ENCODE data around the gene NCK1. TPM values are rescaled to one million over a fixed set of nuclear protein-coding genes. Genes with fewer than 3 reads are reported as not detected.

NCK1 gene
- total and polyA plus RNA-seq, 2 donors = 45.2 to 70.2 TPM

DNA sequence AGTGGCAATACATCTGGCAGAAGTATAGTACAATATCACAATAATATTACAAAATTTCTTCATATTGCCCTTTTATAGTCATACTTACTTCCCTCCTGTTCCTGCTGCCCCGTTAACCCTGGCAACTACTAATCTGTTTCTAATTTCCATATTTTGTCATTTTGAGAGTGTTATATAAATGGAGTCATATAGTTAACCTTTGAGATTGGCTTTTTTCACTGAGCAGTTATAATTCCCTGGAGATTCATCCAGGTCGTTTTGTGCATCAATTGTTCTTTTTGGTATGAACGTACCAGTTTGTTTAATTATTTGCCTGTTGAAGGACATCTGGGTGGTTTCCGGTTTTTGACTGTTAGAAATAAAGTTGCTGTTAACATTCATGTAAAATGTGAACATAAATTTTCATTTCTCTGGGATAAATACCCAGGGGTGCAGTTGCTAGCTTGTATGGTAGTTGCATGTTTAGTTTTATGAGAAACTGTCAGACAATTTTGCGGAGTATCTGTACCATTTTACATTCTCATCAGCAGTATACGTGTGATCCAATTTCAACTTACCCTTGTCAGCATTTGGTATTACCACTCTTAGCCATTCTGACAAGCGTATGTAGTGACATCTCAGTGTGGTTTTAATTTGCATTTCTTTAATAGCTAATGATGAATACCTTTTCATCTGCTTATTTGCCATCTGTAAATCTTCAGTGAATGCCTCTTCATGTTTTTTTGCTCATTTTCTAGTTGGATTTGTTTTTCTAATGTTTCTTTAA is 63.6 kb downstream of the NCK1 start:
- Histone ChIP-seq H3K27me3 (ENCODE audit: control insufficient read depth in 2 of 2, insufficient read depth in 1 of 2, low read length in 1 of 2) (no peaks in the 10 kb centered on the region), H3K27ac (ENCODE audit: low read depth in 1 of 2, low read length in 1 of 2) (no peak overlapping the region), H3K36me3 (ENCODE audit: control insufficient read depth in 2 of 2, insufficient read depth in 2 of 2, low read length in 1 of 2) (peaks cover 3 to 24% of the 10 kb centered on the region in 2 donors), H3K4me1 (ENCODE audit: control insufficient read depth in 2 of 2, insufficient read depth in 2 of 2, low read length in 2 of 2) (no peaks in the 10 kb centered on the region), H3K9me3 (ENCODE audit: control insufficient read depth in 2 of 2, insufficient read depth in 1 of 2, low read length in 1 of 2) (no peaks in the 10 kb centered on the region), H3K4me3 (ENCODE audit: low read length in 2 of 2) (no peak overlapping the region)
- no peak for DNase-seq (ENCODE audit: low read depth in 6 of 9, low spot score in 9 of 9)
- WGBS = 93% methylated on average over 7 of the region's 7 CpGs

DNA sequence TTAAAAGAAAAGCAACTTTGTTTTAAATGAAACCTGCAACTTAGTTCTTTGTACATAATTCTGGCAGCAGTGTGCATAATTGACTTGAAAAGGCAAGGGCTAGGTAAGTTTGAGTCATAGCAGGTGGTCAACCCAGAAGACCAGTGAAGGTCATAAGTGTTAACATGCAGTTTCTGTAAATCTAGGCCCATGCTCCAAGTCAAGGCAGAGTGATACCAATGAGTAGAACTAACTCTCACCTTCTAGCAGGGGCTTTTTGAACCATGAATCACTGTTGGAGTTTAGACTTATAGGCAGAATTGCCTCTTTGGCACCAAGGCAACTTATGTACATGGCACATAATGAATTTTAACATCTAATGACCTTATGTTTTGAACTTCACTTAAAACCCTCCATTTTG is 66.2 kb downstream of the NCK1 start:
- Histone ChIP-seq H3K36me3 (ENCODE audit: control insufficient read depth in 2 of 2, insufficient read depth in 2 of 2, low read length in 1 of 2) (peaks cover 7 to 24% of the 10 kb centered on the region in 2 donors), H3K27ac (ENCODE audit: low read depth in 1 of 2, low read length in 1 of 2) (no peak overlapping the region), H3K4me1 (ENCODE audit: control insufficient read depth in 2 of 2, insufficient read depth in 2 of 2, low read length in 2 of 2) (no peaks in the 10 kb centered on the region), H3K27me3 (ENCODE audit: control insufficient read depth in 2 of 2, insufficient read depth in 1 of 2, low read length in 1 of 2) (no peaks in the 10 kb centered on the region), H3K4me3 (ENCODE audit: low read length in 2 of 2) (no peak overlapping the region), H3K9me3 (ENCODE audit: control insufficient read depth in 2 of 2, insufficient read depth in 1 of 2, low read length in 1 of 2) (no peaks in the 10 kb centered on the region)
- DNase-seq (ENCODE audit: low read depth in 6 of 9, low spot score in 9 of 9) = no peak

DNA sequence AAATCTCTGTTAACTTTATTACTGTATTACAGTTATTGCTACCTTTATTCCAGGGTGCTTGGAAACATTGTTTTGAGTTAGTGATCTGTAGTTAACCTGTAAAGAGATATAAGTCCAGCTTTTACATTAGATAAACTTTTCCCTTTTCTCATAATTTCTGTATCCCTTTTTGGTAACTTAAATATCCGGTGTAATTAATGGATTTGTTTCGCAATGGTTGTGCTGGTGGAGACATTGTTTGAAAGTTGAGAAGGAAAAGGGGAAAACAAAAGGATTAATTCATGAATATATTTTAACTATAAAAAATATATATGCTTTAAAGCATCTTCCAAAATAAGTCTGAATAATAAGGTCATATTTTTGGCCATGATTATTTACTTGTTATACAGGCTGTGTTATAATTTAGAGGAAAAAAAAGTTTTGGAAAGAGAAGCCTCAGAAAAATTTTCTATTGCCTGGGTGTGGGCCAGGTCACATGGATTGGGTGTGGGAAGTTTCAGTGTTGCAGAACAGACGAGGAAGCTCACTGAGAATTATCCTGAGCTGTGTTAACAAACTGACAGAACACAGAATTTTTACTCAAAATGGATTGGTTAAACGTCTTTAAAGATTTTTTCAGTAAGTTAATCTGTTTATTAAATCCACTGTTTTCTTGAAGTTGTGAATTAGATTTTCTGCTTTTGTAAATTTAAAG is 68.1 kb downstream of the NCK1 start:
- 85% methylated on average over 4 of the region's 4 CpGs for WGBS
- H3K4me1 ChIP-seq (ENCODE audit: control insufficient read depth in 2 of 2, insufficient read depth in 2 of 2, low read length in 2 of 2) = no peaks in the 10 kb centered on the region

DNA sequence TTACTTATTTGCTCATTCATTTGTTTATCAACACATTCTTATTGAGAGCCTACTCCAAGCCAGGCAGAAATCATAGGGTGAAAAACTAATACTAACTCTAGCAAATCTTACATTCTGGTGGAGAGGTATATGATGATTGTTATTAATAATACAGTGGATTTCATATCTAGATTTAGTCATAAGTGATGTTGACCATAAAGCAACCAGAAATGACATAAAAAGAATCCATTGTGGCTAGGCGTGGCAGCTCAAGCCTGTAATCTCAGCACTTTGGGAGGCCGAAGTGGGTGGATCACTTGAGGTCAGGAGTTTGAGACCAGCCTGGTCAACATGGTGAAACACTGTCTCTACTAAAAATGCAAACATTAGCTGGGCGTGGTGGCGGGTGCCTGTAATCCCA is 69.6 kb downstream of the NCK1 start:
- WGBS = 99% methylated on average over 4 of the region's 4 CpGs
- H3K9me3 ChIP-seq (ENCODE audit: control insufficient read depth in 2 of 2, insufficient read depth in 1 of 2, low read length in 1 of 2) = no peaks in the 10 kb centered on the region
- no peaks in the 10 kb centered on the region for H3K4me1 ChIP-seq (ENCODE audit: control insufficient read depth in 2 of 2, insufficient read depth in 2 of 2, low read length in 2 of 2)
- no peak overlapping the region for H3K27ac ChIP-seq (ENCODE audit: low read depth in 1 of 2, low read length in 1 of 2)
- no peaks in the 10 kb centered on the region for H3K27me3 ChIP-seq (ENCODE audit: control insufficient read depth in 2 of 2, insufficient read depth in 1 of 2, low read length in 1 of 2)
- DNase-seq (ENCODE audit: low read depth in 6 of 9, low spot score in 9 of 9) = no peak
- H3K4me3 ChIP-seq (ENCODE audit: low read length in 2 of 2) = no peak overlapping the region
- H3K36me3 ChIP-seq (ENCODE audit: control insufficient read depth in 2 of 2, insufficient read depth in 2 of 2, low read length in 1 of 2) = peaks cover 10 to 37% of the 10 kb centered on the region in 2 donors

More for the DNA sequence above, 68.1 kb downstream of the NCK1 start:
- Histone ChIP-seq H3K27ac (ENCODE audit: low read depth in 1 of 2, low read length in 1 of 2) (no peak overlapping the region), H3K27me3 (ENCODE audit: control insufficient read depth in 2 of 2, insufficient read depth in 1 of 2, low read length in 1 of 2) (no peaks in the 10 kb centered on the region), H3K9me3 (ENCODE audit: control insufficient read depth in 2 of 2, insufficient read depth in 1 of 2, low read length in 1 of 2) (no peaks in the 10 kb centered on the region), H3K36me3 (ENCODE audit: control insufficient read depth in 2 of 2, insufficient read depth in 2 of 2, low read length in 1 of 2) (peaks cover 10 to 34% of the 10 kb centered on the region in 2 donors), H3K4me3 (ENCODE audit: low read length in 2 of 2) (no peak overlapping the region)
- no peak for DNase-seq (ENCODE audit: low read depth in 6 of 9, low spot score in 9 of 9)

DNA sequence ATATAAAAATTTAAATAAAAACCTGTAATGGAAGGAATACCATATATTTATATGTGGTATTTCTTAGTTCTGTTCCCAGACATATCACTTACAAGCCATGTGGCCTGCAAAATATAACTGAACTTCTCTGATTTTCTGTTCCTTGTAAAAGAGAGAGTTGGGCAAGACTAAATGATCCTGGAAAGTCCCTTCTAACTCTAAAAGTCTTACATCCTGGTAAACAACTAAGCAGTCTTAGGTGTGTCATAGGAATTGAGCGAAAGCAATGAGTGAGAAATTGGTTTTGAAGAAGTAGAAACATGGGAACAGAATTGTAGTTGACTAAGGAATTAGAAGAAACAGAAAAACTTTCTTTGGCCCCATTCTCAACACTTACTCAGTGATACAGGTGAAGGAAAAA is 70.5 kb downstream of the NCK1 start:
- H3K4me3 ChIP-seq (ENCODE audit: low read length in 2 of 2) = no peak overlapping the region
- H3K36me3 ChIP-seq (ENCODE audit: control insufficient read depth in 2 of 2, insufficient read depth in 2 of 2, low read length in 1 of 2) = peaks cover 9 to 37% of the 10 kb centered on the region in 2 donors
- H3K27me3 ChIP-seq (ENCODE audit: control insufficient read depth in 2 of 2, insufficient read depth in 1 of 2, low read length in 1 of 2) = no peaks in the 10 kb centered on the region
- no peaks in the 10 kb centered on the region for H3K9me3 ChIP-seq (ENCODE audit: control insufficient read depth in 2 of 2, insufficient read depth in 1 of 2, low read length in 1 of 2)
- H3K4me1 ChIP-seq (ENCODE audit: control insufficient read depth in 2 of 2, insufficient read depth in 2 of 2, low read length in 2 of 2) = no peaks in the 10 kb centered on the region
- DNase-seq (ENCODE audit: low read depth in 6 of 9, low spot score in 9 of 9) = no peak
- H3K27ac ChIP-seq (ENCODE audit: low read depth in 1 of 2, low read length in 1 of 2) = no peak overlapping the region
- WGBS = 95% methylated on average over 1 of the region's 1 CpG

DNA sequence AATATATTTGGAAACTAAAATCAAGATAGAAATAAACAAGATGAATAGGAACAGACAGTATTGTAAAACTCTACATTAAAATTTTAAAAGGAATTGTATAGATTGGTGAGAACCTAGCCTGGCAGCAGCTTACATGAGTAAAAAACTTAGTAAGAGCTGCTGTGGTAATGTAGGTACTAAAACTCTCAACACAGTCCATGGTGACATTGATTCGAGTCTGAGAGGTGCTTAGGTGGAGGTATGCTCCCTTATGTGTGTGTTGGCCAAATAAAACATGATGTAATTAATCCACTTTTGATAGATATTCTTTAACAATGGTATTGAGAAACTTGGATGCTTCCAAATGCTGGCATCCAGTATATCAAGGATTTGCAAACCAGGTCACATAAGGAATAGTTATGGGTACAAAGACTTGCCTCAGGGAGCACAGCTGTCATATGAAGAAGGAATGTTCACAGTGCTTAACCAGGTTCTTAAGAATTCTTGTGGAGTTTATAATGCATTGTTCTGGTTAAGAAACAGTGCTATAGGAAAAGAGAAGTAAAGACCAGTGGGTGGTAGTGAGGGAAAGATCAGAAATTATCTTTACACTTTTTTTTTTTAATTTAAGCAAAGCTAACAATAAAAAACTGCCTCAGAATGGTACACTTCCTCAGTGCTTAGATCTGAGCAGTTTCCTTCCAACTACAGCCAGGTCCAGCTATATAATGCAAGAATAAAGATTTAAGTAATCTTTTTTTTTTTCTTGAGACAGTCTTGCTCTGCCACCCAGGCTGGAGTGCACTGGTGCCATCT is 71.2 kb downstream of the NCK1 start:
- DNase-seq (ENCODE audit: low read depth in 6 of 9, low spot score in 9 of 9) = no peak
- no peak overlapping the region for H3K27ac ChIP-seq (ENCODE audit: low read depth in 1 of 2, low read length in 1 of 2)
- H3K4me3 ChIP-seq (ENCODE audit: low read length in 2 of 2) = no peak overlapping the region
- peaks cover 7 to 32% of the 10 kb centered on the region in 2 donors for H3K36me3 ChIP-seq (ENCODE audit: control insufficient read depth in 2 of 2, insufficient read depth in 2 of 2, low read length in 1 of 2)
- H3K4me1 ChIP-seq (ENCODE audit: control insufficient read depth in 2 of 2, insufficient read depth in 2 of 2, low read length in 2 of 2) = no peaks in the 10 kb centered on the region
- H3K9me3 ChIP-seq (ENCODE audit: control insufficient read depth in 2 of 2, insufficient read depth in 1 of 2, low read length in 1 of 2) = no peaks in the 10 kb centered on the region
- no peaks in the 10 kb centered on the region for H3K27me3 ChIP-seq (ENCODE audit: control insufficient read depth in 2 of 2, insufficient read depth in 1 of 2, low read length in 1 of 2)
- WGBS = 88% methylated on average over 1 of the region's 1 CpG

DNA sequence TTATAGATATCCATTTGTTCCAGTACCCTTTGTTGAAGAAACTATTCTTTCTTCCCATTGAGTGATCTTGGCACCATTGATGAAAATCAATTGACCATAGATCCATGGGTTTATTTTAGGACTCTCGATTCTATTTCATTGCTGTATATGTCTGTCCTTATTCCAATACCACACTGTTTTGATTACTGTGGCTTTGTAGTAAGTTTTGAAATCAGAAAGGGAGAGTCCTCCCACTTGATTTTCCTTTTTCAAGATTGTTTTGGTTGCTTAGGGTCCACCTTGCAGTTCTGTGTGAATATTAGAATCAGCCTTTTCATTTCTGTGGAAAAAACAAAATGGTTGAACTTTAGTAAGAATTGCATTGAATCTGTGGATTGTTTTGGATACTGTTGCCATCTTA is 75.2 kb downstream of the NCK1 start:
- WGBS = 97% methylated on average over 1 of the region's 1 CpG
- H3K4me1 ChIP-seq (ENCODE audit: control insufficient read depth in 2 of 2, insufficient read depth in 2 of 2, low read length in 2 of 2) = peaks cover 0 to 2% of the 10 kb centered on the region in 2 donors

DNA sequence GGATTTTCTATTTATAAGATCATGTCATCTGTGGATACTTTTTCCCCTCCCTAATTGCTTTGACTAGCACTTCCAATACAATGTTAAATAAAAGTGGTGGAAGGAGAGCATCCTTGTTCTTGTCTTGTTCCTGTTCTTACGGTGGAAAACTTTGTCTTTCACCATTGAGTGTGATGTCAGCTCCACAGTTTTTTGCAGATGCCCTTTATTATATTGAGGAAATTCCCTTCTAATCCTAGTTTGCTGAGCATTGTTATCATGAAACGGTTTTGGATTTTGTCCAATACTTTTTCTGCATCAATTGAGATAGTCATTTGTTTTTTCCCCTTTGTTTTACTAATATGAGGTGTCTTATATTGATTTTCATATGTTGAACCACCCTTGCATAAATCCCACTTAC is 75.8 kb downstream of the NCK1 start:
- H3K27ac ChIP-seq (ENCODE audit: low read depth in 1 of 2, low read length in 1 of 2) = no peak overlapping the region
- peaks cover 4 to 8% of the 10 kb centered on the region in 2 donors for H3K4me1 ChIP-seq (ENCODE audit: control insufficient read depth in 2 of 2, insufficient read depth in 2 of 2, low read length in 2 of 2)
- WGBS = over 99% methylated on average over 2 of the region's 2 CpGs
- no peaks in the 10 kb centered on the region for H3K9me3 ChIP-seq (ENCODE audit: control insufficient read depth in 2 of 2, insufficient read depth in 1 of 2, low read length in 1 of 2)
- H3K36me3 ChIP-seq (ENCODE audit: control insufficient read depth in 2 of 2, insufficient read depth in 2 of 2, low read length in 1 of 2) = peaks cover 7 to 13% of the 10 kb centered on the region in 2 donors
- no peak for DNase-seq (ENCODE audit: low read depth in 6 of 9, low spot score in 9 of 9)
- no peaks in the 10 kb centered on the region for H3K27me3 ChIP-seq (ENCODE audit: control insufficient read depth in 2 of 2, insufficient read depth in 1 of 2, low read length in 1 of 2)
- H3K4me3 ChIP-seq (ENCODE audit: low read length in 2 of 2) = no peak overlapping the region

More for the DNA sequence above, 75.2 kb downstream of the NCK1 start:
- no peak overlapping the region for H3K27ac ChIP-seq (ENCODE audit: low read depth in 1 of 2, low read length in 1 of 2)
- H3K9me3 ChIP-seq (ENCODE audit: control insufficient read depth in 2 of 2, insufficient read depth in 1 of 2, low read length in 1 of 2) = no peaks in the 10 kb centered on the region
- no peak for DNase-seq (ENCODE audit: low read depth in 6 of 9, low spot score in 9 of 9)
- H3K36me3 ChIP-seq (ENCODE audit: control insufficient read depth in 2 of 2, insufficient read depth in 2 of 2, low read length in 1 of 2) = peaks cover 7 to 13% of the 10 kb centered on the region in 2 donors
- no peak overlapping the region for H3K4me3 ChIP-seq (ENCODE audit: low read length in 2 of 2)
- H3K27me3 ChIP-seq (ENCODE audit: control insufficient read depth in 2 of 2, insufficient read depth in 1 of 2, low read length in 1 of 2) = no peaks in the 10 kb centered on the region

DNA sequence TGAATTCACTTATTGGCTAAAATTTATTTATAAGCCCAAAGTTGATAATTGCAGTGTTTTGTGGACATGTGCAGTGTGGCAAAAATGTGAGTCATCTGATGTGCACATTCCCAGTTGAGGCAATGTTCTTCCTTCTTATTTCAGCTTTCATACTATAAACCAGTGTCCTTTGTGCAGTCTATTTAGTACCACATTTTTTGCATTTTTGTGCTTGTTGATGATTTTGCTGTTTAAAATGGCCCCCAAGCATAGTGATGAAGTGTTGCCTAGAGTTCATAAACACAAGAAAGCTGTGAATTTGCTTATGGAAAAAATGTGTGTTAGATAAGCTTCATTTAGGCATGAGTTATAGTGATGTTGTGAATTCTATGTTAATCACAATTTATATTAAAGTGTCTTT is 76.3 kb downstream of the NCK1 start:
- no peak overlapping the region for H3K4me3 ChIP-seq (ENCODE audit: low read length in 2 of 2)
- no peak for DNase-seq (ENCODE audit: low read depth in 6 of 9, low spot score in 9 of 9)
- H3K4me1 ChIP-seq (ENCODE audit: control insufficient read depth in 2 of 2, insufficient read depth in 2 of 2, low read length in 2 of 2) = peaks cover 6 to 13% of the 10 kb centered on the region in 2 donors
- H3K36me3 ChIP-seq (ENCODE audit: control insufficient read depth in 2 of 2, insufficient read depth in 2 of 2, low read length in 1 of 2) = peaks cover 3 to 13% of the 10 kb centered on the region in 2 donors
- no peaks in the 10 kb centered on the region for H3K9me3 ChIP-seq (ENCODE audit: control insufficient read depth in 2 of 2, insufficient read depth in 1 of 2, low read length in 1 of 2)
- H3K27me3 ChIP-seq (ENCODE audit: control insufficient read depth in 2 of 2, insufficient read depth in 1 of 2, low read length in 1 of 2) = no peaks in the 10 kb centered on the region
- no peak overlapping the region for H3K27ac ChIP-seq (ENCODE audit: low read depth in 1 of 2, low read length in 1 of 2)

Measured in thymus (tissue), 11 donors.